GM18498 (cell line): Measurements from ENCODE around the gene VAV1.
"Not testable (repeated sequence)": the region's sequence is repeated elsewhere in the genome, so short reads cannot be mapped to it uniquely, and the experiment has no call there.

Source experiments
- ATAC-seq: cut with Tn5 transposase; IDR thresholded peaks from one replicate; pipeline ENCODE4 v1.9.1; 2021; ENCODE audit warnings: mild to moderate bottlenecking, moderate library complexity; ENCODE audit not compliant: unreplicated experiment

VAV1 gene

GRCh38 chr19:6838062-6838655 is 65.7 kb downstream of the VAV1 start:
- no peak for ATAC-seq

GRCh38 chr19:6842871-6843607 is 70.5 kb downstream of the VAV1 start:
- no peak for ATAC-seq

- ATAC-seq = no peak
Observed at GRCh38 chr19:6847828-6848200, 75.3 kb downstream of the VAV1 start.

- no peak for ATAC-seq
Observed at GRCh38 chr19:6848986-6849385, 76.5 kb downstream of the VAV1 start.

- ATAC-seq = no peak
Observed at GRCh38 chr19:6849876-6850275, 77.4 kb downstream of the VAV1 start.

- no peak for ATAC-seq
Observed at GRCh38 chr19:6851359-6851758, 78.9 kb downstream of the VAV1 start.

GRCh38 chr19:6852001-6852400 is 79.5 kb downstream of the VAV1 start:
- ATAC-seq = no peak

- no peak for ATAC-seq
Observed at GRCh38 chr19:6853868-6854267, 81.4 kb downstream of the VAV1 start.

GRCh38 chr19:6854758-6855157 is 82.2 kb downstream of the VAV1 start:
- no peak for ATAC-seq

- no peak for ATAC-seq
Observed at GRCh38 chr19:6856749-6857372, 84.4 kb downstream of the VAV1 start.

- ATAC-seq = no peak
Observed at GRCh38 chr19:6861683-6862286, 89.3 kb downstream of the VAV1 start.

- ATAC-seq = peak; percentile 80
Observed at GRCh38 chr19:6862673-6863078, 90.2 kb downstream of the VAV1 start.

- ATAC-seq = no peak
Observed at GRCh38 chr19:6864325-6864940, 91.9 kb downstream of the VAV1 start.

- ATAC-seq = no peak
Observed at GRCh38 chr19:6865849-6866248, 93.3 kb downstream of the VAV1 start.

GRCh38 chr19:6866741-6867151 is 94.2 kb downstream of the VAV1 start:
- ATAC-seq = no peak

- no peak for ATAC-seq
Observed at GRCh38 chr19:6868351-6868750, 95.8 kb downstream of the VAV1 start.

GRCh38 chr19:6869151-6869882 is 96.8 kb downstream of the VAV1 start:
- not testable (repeated sequence) for ATAC-seq

- no peak for ATAC-seq
Observed at GRCh38 chr19:6873708-6874431, 101.4 kb downstream of the VAV1 start.

- ATAC-seq = no peak
Observed at GRCh38 chr19:6875218-6875617, 102.7 kb downstream of the VAV1 start.

- ATAC-seq = no peak
Observed at GRCh38 chr19:6876748-6877147, 104.2 kb downstream of the VAV1 start.
